T-helper 1 cell treated with Interleukin-12 subunit alpha and Interleukin-12 subunit beta and Interleukin-4 antibody, amounts not matched to agents 30 μg/mL and 1 μg/mL, for 36 hours (primary cell): ENCODE measurements around the gene MAD1L1.
"Not testable (repeated sequence)": the region's sequence is repeated elsewhere in the genome, so short reads cannot be mapped to it uniquely, and the experiment has no call there.

Source experiments
- H3K27ac Mint-ChIP-seq: one replicate; pipeline ENCODE4 v1.8.0; 2021; ENCODE audit warnings: mild to moderate bottlenecking, mixed read lengths
- H3K27me3 Mint-ChIP-seq: one replicate; pipeline ENCODE4 v1.8.0; 2021; ENCODE audit warnings: low read depth, mixed read lengths
- H3K36me3 Mint-ChIP-seq: one replicate; pipeline ENCODE4 v1.8.0; 2021; ENCODE audit warnings: low read depth, mixed read lengths
- H3K4me1 Mint-ChIP-seq: one replicate; pipeline ENCODE4 v1.8.0; 2021; ENCODE audit warnings: low read depth, mixed read lengths
- H3K4me3 Mint-ChIP-seq: one replicate; pipeline ENCODE4 v1.8.0; 2021; ENCODE audit warnings: mild to moderate bottlenecking, moderate library complexity, mixed read lengths
- H3K9me3 Mint-ChIP-seq: one replicate; pipeline ENCODE4 v1.8.0; 2021; ENCODE audit warnings: mixed read lengths

MAD1L1 gene

GRCh38 chr7:1865571-1866255 is 367.0 kb downstream of the MAD1L1 start:
- Mint-ChIP-seq H3K4me1 (peaks cover under 1% of the 10 kb centered on the region), H3K27me3 (no peaks in the 10 kb centered on the region), H3K36me3 (no peaks in the 10 kb centered on the region), H3K9me3 (peaks cover 6% of the 10 kb centered on the region), H3K27ac (no peak overlapping the region), H3K4me3 (no peak overlapping the region)

DNA sequence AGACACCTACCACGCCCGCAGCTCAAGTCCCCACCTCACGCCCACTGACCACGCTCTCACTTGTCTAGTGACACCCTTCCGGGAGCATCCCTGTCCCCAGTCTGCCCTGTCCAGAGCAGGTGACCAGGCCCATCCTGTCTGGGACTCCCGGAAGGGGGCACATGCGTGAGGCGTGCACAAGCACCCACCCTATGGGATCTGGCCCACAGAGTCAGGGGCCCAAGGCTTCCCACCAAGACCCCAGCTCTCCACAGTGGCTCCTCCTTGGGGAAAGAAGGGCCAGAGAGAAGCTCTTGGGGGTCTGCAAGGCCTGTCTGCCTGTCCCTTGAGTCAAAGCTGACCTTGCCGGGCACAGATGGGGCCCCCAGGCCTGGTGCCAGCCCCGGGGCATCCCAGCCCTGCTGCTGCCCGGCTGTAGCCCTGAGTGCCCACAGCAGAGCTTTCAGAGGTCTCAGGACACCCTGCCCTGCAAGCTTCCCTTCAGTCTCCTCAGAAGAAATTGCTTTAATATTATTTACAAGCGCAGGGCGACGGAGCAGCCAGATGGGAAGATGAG is 367.7 kb downstream of the MAD1L1 start:
- Mint-ChIP-seq H3K4me1 (no peaks in the 10 kb centered on the region), H3K4me3 (no peak overlapping the region), H3K27me3 (no peaks in the 10 kb centered on the region), H3K36me3 (no peaks in the 10 kb centered on the region), H3K9me3 (peaks cover under 1% of the 10 kb centered on the region), H3K27ac (no peak overlapping the region)

- no peak overlapping the region for H3K4me3 Mint-ChIP-seq
- H3K4me1 Mint-ChIP-seq, result no peaks in the 10 kb centered on the region
- no peaks in the 10 kb centered on the region for H3K27me3 Mint-ChIP-seq
- H3K27ac Mint-ChIP-seq, result no peak overlapping the region
- H3K9me3 Mint-ChIP-seq, result no peaks in the 10 kb centered on the region
- no peaks in the 10 kb centered on the region for H3K36me3 Mint-ChIP-seq
Measured at GRCh38 chr7:1864161-1864940, 368.4 kb downstream of the MAD1L1 start.

GRCh38 chr7:1863091-1863900 is 369.4 kb downstream of the MAD1L1 start:
- Mint-ChIP-seq H3K4me3 (no peak overlapping the region), H3K27ac (no peak overlapping the region), H3K36me3 (no peaks in the 10 kb centered on the region), H3K9me3 (no peaks in the 10 kb centered on the region), H3K27me3 (no peaks in the 10 kb centered on the region), H3K4me1 (no peaks in the 10 kb centered on the region)

DNA sequence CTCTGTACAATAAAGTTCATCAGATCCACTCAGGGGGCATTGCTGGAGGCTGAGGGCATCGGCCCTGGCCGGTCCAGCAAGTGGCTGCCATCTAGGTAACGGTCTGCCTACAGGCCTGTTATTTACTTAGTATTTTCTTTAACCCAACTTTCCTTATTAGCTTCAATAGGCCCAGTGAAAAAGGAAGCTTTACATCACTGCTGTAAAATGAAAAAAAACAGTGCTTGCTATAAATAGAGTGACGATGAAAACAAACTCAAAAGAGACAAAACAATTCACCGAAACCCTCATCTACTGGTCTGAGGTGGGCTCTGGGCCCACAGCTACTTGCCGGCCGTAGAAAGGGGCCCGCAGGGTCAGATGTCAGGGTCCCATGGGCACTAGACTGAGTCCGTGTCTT is 370.2 kb downstream of the MAD1L1 start:
- no peak overlapping the region for H3K4me3 Mint-ChIP-seq
- no peaks in the 10 kb centered on the region for H3K27me3 Mint-ChIP-seq
- no peaks in the 10 kb centered on the region for H3K36me3 Mint-ChIP-seq
- H3K9me3 Mint-ChIP-seq, result no peaks in the 10 kb centered on the region
- H3K4me1 Mint-ChIP-seq, result no peaks in the 10 kb centered on the region
- no peak overlapping the region for H3K27ac Mint-ChIP-seq

GRCh38 chr7:1861799-1862458 is 370.8 kb downstream of the MAD1L1 start:
- Mint-ChIP-seq H3K27me3 (no peaks in the 10 kb centered on the region), H3K4me3 (no peak overlapping the region), H3K27ac (no peak overlapping the region), H3K4me1 (no peaks in the 10 kb centered on the region), H3K9me3 (no peaks in the 10 kb centered on the region), H3K36me3 (no peaks in the 10 kb centered on the region)

GRCh38 chr7:1860881-1861798 is 371.6 kb downstream of the MAD1L1 start:
- not testable (repeated sequence) for H3K27ac Mint-ChIP-seq, H3K4me3 Mint-ChIP-seq, H3K36me3 Mint-ChIP-seq, H3K9me3 Mint-ChIP-seq, H3K27me3 Mint-ChIP-seq, H3K4me1 Mint-ChIP-seq

DNA sequence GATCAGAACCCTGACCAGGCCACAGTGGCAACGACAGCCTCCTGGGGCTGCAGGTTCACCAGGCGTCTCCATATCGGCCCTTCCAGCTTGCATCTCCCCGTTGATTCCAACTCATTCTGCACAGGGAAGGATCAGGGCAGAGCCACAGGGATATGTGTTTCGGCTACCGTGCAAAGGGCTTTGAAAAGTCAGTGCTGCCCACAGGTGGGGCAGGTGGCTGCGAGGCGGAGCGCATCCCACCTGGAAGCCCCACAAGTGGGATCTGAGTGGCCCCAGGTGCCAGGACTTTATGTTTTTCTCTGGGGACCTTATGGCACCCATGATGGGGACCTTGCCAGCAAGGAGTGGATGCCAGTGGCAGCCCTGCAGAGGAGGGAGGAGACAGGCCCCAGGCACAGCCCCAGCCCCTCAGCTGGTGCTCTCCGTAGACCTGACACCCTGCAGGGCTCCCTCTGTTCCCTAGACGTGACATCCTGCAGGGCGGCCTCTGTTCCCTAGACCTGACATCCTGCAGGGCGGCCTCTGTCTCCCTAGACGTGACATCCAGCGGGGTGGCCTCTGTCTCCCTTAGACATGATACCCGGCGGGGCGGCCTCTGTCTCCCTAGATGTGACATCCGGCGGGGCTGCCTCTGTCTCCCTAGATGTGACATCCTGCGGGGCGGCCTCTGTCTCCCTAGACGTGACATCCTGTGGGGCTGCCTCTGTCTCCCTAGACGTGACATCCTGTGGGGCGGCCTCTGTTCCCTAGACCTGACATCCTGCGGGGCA is 373.3 kb downstream of the MAD1L1 start:
- H3K27ac Mint-ChIP-seq, result no peak overlapping the region
- peaks cover 13% of the 10 kb centered on the region for H3K4me1 Mint-ChIP-seq
- H3K4me3 Mint-ChIP-seq, result no peak overlapping the region
- no peaks in the 10 kb centered on the region for H3K36me3 Mint-ChIP-seq
- H3K27me3 Mint-ChIP-seq, result no peaks in the 10 kb centered on the region
- no peaks in the 10 kb centered on the region for H3K9me3 Mint-ChIP-seq

GRCh38 chr7:1858435-1859265 is 374.1 kb downstream of the MAD1L1 start:
- Mint-ChIP-seq H3K27ac (no peak overlapping the region), H3K4me3 (no peak overlapping the region), H3K4me1 (peaks cover 16% of the 10 kb centered on the region), H3K9me3 (no peaks in the 10 kb centered on the region), H3K36me3 (no peaks in the 10 kb centered on the region), H3K27me3 (no peaks in the 10 kb centered on the region)

GRCh38 chr7:1857487-1858421 is 375.0 kb downstream of the MAD1L1 start:
- Mint-ChIP-seq H3K27me3 (no peaks in the 10 kb centered on the region), H3K27ac (no peak overlapping the region), H3K4me1 (peaks cover 16% of the 10 kb centered on the region), H3K36me3 (no peaks in the 10 kb centered on the region), H3K9me3 (no peaks in the 10 kb centered on the region), H3K4me3 (no peak overlapping the region)

DNA sequence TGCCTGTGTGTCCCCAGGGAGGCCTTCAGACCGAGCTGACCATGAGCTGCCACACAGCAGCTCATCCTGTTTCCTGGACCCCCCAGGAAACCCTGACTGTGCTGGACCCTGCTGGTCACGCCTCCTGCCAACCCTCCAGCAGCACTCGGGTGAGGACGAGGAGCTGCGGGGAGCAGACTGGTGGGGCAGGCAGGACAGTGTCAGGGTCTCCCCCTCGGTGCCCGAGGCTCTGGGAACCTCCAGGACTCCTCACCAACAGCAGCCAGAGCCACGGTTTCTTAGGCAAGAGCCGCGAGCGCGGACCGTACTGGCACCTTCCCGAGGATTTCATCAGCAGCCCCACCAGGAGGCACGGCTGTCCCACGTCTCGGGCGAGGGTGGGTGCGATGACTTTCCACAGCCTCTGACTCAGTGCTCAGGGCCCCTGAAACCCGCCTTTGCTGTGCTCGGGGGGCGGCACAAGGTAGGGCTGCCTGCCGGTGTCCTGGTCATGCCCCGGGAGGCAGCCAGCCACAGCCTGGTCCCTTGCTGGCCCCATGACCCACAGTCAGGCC is 375.8 kb downstream of the MAD1L1 start:
- Mint-ChIP-seq H3K4me1 (peaks cover 16% of the 10 kb centered on the region), H3K9me3 (no peaks in the 10 kb centered on the region), H3K36me3 (no peaks in the 10 kb centered on the region), H3K27ac (no peak overlapping the region), H3K27me3 (no peaks in the 10 kb centered on the region), H3K4me3 (no peak overlapping the region)
